ENCODE measurements around the gene PPFIBP2.

DNA sequence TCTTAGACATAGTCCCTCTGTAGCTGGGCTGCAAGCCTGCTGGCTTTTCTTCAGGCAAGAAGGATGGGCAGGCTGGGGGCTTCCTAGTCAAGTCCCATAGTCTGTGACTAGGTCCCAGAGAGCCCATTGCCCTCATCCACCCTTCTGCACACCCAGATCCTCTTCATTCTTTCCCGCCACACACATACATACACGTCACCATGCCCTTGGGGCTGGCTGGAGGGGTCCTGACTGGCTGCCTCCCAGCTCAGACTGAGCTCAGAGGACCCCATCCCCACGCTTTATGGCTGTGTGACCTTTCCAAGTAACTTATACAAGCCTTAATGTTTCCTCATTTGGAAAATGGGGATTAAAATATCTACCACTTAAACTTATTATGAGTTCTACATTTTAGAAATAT lies 13.5 kb upstream of the PPFIBP2 start:
- TF ChIP-seq, protein P1, sequence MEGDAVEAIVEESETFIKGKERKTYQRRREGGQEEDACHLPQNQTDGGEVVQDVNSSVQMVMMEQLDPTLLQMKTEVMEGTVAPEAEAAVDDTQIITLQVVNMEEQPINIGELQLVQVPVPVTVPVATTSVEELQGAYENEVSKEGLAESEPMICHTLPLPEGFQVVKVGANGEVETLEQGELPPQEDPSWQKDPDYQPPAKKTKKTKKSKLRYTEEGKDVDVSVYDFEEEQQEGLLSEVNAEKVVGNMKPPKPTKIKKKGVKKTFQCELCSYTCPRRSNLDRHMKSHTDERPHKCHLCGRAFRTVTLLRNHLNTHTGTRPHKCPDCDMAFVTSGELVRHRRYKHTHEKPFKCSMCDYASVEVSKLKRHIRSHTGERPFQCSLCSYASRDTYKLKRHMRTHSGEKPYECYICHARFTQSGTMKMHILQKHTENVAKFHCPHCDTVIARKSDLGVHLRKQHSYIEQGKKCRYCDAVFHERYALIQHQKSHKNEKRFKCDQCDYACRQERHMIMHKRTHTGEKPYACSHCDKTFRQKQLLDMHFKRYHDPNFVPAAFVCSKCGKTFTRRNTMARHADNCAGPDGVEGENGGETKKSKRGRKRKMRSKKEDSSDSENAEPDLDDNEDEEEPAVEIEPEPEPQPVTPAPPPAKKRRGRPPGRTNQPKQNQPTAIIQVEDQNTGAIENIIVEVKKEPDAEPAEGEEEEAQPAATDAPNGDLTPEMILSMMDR (tag by site-specific recombination; IDR thresholded peaks at IDR 0.05): no peak
- TF ChIP-seq, protein P2, sequence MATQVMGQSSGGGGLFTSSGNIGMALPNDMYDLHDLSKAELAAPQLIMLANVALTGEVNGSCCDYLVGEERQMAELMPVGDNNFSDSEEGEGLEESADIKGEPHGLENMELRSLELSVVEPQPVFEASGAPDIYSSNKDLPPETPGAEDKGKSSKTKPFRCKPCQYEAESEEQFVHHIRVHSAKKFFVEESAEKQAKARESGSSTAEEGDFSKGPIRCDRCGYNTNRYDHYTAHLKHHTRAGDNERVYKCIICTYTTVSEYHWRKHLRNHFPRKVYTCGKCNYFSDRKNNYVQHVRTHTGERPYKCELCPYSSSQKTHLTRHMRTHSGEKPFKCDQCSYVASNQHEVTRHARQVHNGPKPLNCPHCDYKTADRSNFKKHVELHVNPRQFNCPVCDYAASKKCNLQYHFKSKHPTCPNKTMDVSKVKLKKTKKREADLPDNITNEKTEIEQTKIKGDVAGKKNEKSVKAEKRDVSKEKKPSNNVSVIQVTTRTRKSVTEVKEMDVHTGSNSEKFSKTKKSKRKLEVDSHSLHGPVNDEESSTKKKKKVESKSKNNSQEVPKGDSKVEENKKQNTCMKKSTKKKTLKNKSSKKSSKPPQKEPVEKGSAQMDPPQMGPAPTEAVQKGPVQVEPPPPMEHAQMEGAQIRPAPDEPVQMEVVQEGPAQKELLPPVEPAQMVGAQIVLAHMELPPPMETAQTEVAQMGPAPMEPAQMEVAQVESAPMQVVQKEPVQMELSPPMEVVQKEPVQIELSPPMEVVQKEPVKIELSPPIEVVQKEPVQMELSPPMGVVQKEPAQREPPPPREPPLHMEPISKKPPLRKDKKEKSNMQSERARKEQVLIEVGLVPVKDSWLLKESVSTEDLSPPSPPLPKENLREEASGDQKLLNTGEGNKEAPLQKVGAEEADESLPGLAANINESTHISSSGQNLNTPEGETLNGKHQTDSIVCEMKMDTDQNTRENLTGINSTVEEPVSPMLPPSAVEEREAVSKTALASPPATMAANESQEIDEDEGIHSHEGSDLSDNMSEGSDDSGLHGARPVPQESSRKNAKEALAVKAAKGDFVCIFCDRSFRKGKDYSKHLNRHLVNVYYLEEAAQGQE (tag by site-specific recombination; IDR thresholded peaks at IDR 0.05): no peak
- TF ChIP-seq ZNF311 (tag by site-specific recombination; IDR thresholded peaks at IDR 0.05; ENCODE audit: borderline replicate concordance) (no peak), ZNF391 (tag by site-specific recombination; IDR thresholded peaks at IDR 0.05; ENCODE audit: borderline replicate concordance, low read depth) (no peak), YY1 (tag by site-specific recombination; IDR thresholded peaks at IDR 0.05) (no peak), IKZF3 (tag by site-specific recombination; IDR thresholded peaks at IDR 0.05) (no peak), ZNF324 (tag by site-specific recombination; IDR thresholded peaks at IDR 0.05) (no peak), ZBTB8A (tag by site-specific recombination; IDR thresholded peaks at IDR 0.05) (no peak), REPIN1 (tag by site-specific recombination; IDR thresholded peaks at IDR 0.05; ENCODE audit: low read depth) (no peak), GLIS1 (tag by site-specific recombination; IDR thresholded peaks at IDR 0.05) (no peak)

Data from HEK293 (cell line).